BJ (cell line): ENCODE results near the gene C1D. TPM values are rescaled to one million over a fixed set of nuclear protein-coding genes. Genes with fewer than 3 reads are reported as not detected.

Experiments
- CTCF ChIA-PET: fragments of 350-600 bp; formaldehyde crosslinking; extraction: SDS; loops from one replicate; lab custom pipeline; 2021; ENCODE audit warnings: antibody characterized with exemption, inconsistent platforms; lab: Yijun Ruan, JAX
- POLR2A ChIA-PET: fragments of 300-600 bp; sonication (Branson Sonifier 250); formaldehyde crosslinking; extraction: SDS; loops from one replicate; lab custom pipeline; 2021; ENCODE audit warnings: antibody characterized with exemption; lab: Charles Lee
- DNase-seq: peaks from one replicate; pipeline ENCODE4 v3.0.0-alpha.2; 2011; ENCODE audit warnings: low read depth
- H3K27me3 ChIP-seq: 2 replicates; pipeline ENCODE4 v1.6.0; 2011; ENCODE audit warnings: low read length; ENCODE audit not compliant: control insufficient read depth, insufficient read depth
- H3K36me3 ChIP-seq: 2 replicates; pipeline ENCODE4 v1.5.1; 2011; ENCODE audit warnings: low read length; ENCODE audit not compliant: control insufficient read depth, insufficient read depth
- H3K4me3 ChIP-seq: 2 replicates; pipeline ENCODE4 v1.5.1; 2011; ENCODE audit warnings: low read depth, mild to moderate bottlenecking, control low read depth, low read length
- CTCF ChIP-seq: IDR thresholded peaks from 2 replicates; pipeline ENCODE4 v1.5.1; 2011; ENCODE audit warnings: low read depth, mild to moderate bottlenecking, control low read depth, inconsistent platforms, low read length, moderate library complexity; ENCODE audit not compliant: insufficient read depth
- polyA plus RNA-seq: library from polyadenylated mRNA; depleted of rRNA; stranded (reverse); fragments of >200 nt; gene quantifications from 2 replicates; pipeline ENCODE4 v1.2.3, GENCODE V29; 2011

C1D gene
- polyA plus RNA-seq, 1 experiment, result 11.4 TPM

- Histone ChIP-seq H3K27me3 (no peaks in the 10 kb centered on the region), H3K36me3 (no peaks in the 10 kb centered on the region), H3K4me3 (no peak overlapping the region)
- ChIA-PET CTCF (interaction anchor here (0.8 kb wide), 1 partner anchor 11 kb away, joined by 3 read pairs; no protein-coding TSS in a partner anchor), POLR2A (no interaction called here)
- DNase-seq, result no peak
- TF ChIP-seq CTCF, result no peak
Observed at GRCh38 chr2:68043032-68043431, 19.8 kb downstream of the C1D start.

GRCh38 chr2:68041704-68042245 is 21.0 kb downstream of the C1D start:
- CTCF ChIA-PET, result interaction anchor here (0.8 to 1.9 kb wide), 2 partner anchors 9 to 120 kb away, joined by 3 to 5 read pairs; no protein-coding TSS in a partner anchor
- no peak overlapping the region for H3K4me3 ChIP-seq
- no peaks in the 10 kb centered on the region for H3K36me3 ChIP-seq
- H3K27me3 ChIP-seq, result no peaks in the 10 kb centered on the region
- POLR2A ChIA-PET, result no interaction called here
- DNase-seq, result no peak
- no peak for TF ChIP-seq CTCF

- TF ChIP-seq CTCF, result no peak
- no peaks in the 10 kb centered on the region for H3K36me3 ChIP-seq
- POLR2A ChIA-PET, result no interaction called here
- CTCF ChIA-PET, result interaction anchor here (1.9 kb wide), 1 partner anchor 8 kb away, joined by 5 read pairs; no protein-coding TSS in a partner anchor
- no peak overlapping the region for H3K4me3 ChIP-seq
- no peak for DNase-seq
- no peaks in the 10 kb centered on the region for H3K27me3 ChIP-seq
Observed at GRCh38 chr2:68040078-68040477, 22.7 kb downstream of the C1D start.

- no peak for TF ChIP-seq CTCF
- no peak for DNase-seq
- Histone ChIP-seq H3K27me3 (no peaks in the 10 kb centered on the region), H3K36me3 (no peaks in the 10 kb centered on the region), H3K4me3 (no peak overlapping the region)
- ChIA-PET POLR2A (no interaction called here), CTCF (interaction anchor here (0.6 to 0.7 kb wide), 2 partner anchors 160 to 439 kb away, joined by 3 read pairs; no protein-coding TSS in a partner anchor)
Observed at GRCh38 chr2:68039317-68039716, 23.5 kb downstream of the C1D start.

GRCh38 chr2:68032702-68033101 is 30.1 kb downstream of the C1D start:
- H3K27me3 ChIP-seq, result no peaks in the 10 kb centered on the region
- no peak for DNase-seq
- CTCF ChIA-PET, result interaction anchor here (0.6 to 3.2 kb wide), 15 partner anchors 8 to 1605 kb away, joined by 3 to 20 read pairs (median 5); no protein-coding TSS in a partner anchor
- H3K36me3 ChIP-seq, result no peaks in the 10 kb centered on the region
- TF ChIP-seq CTCF, result no peak
- POLR2A ChIA-PET, result no interaction called here
- no peak overlapping the region for H3K4me3 ChIP-seq
